A204.1 (cell line): ENCODE data around the gene HIBCH.
"Not testable (repeated sequence)": the region's sequence is repeated elsewhere in the genome, so short reads cannot be mapped to it uniquely, and the experiment has no call there.

Experiments
- FAIRE-seq: peaks from 2 replicates; lab custom pipeline; 2012; peaks lifted over from hg19 to GRCh38; lab: Jason Lieb, UNC

Gene HIBCH

GRCh38 chr2:190343089-190343535 is 23.5 kb upstream of the HIBCH start:
- FAIRE-seq = no peak

GRCh38 chr2:190342611-190343010 is 23.0 kb upstream of the HIBCH start:
- no peak for FAIRE-seq

- FAIRE-seq = no peak
Measured at GRCh38 chr2:190340369-190340768, 20.7 kb upstream of the HIBCH start.

- no peak for FAIRE-seq
Measured at GRCh38 chr2:190339394-190339793, 19.8 kb upstream of the HIBCH start.

- no peak for FAIRE-seq
Measured at GRCh38 chr2:190338453-190338852, 18.8 kb upstream of the HIBCH start.

GRCh38 chr2:190336420-190336819 is 16.8 kb upstream of the HIBCH start:
- no peak for FAIRE-seq

GRCh38 chr2:190335584-190335983 is 16.0 kb upstream of the HIBCH start:
- FAIRE-seq = not testable (repeated sequence)

- FAIRE-seq = no peak
Measured at GRCh38 chr2:190335225-190335559, 15.6 kb upstream of the HIBCH start.

- no peak for FAIRE-seq
Measured at GRCh38 chr2:190334479-190335224, 15.0 kb upstream of the HIBCH start.

GRCh38 chr2:190333928-190334327 is 14.3 kb upstream of the HIBCH start:
- no peak for FAIRE-seq

- no peak for FAIRE-seq
Measured at GRCh38 chr2:190333395-190333794, 13.8 kb upstream of the HIBCH start.

GRCh38 chr2:190328573-190329147 is 9.0 kb upstream of the HIBCH start:
- peak; percentile 56 for FAIRE-seq

- no peak for FAIRE-seq
Measured at GRCh38 chr2:190327867-190328572, 8.4 kb upstream of the HIBCH start.

- FAIRE-seq = no peak
Measured at GRCh38 chr2:190325588-190325987, 6.0 kb upstream of the HIBCH start.

GRCh38 chr2:190323406-190323805 is 3.8 kb upstream of the HIBCH start:
- FAIRE-seq = no peak

- FAIRE-seq = no peak
Measured at GRCh38 chr2:190320696-190321095, 1.1 kb upstream of the HIBCH start.

- no peak for FAIRE-seq
Measured at GRCh38 chr2:190318931-190319554, 583 bp downstream of the HIBCH start.

GRCh38 chr2:190318514-190318913 is 1.1 kb downstream of the HIBCH start:
- FAIRE-seq = no peak

- no peak for FAIRE-seq
Measured at GRCh38 chr2:190315273-190315672, 4.4 kb downstream of the HIBCH start.

- FAIRE-seq = no peak
Measured at GRCh38 chr2:190313880-190314279, 5.7 kb downstream of the HIBCH start.

- not testable (repeated sequence) for FAIRE-seq
Measured at GRCh38 chr2:190312635-190313025, 7.0 kb downstream of the HIBCH start.

GRCh38 chr2:190311893-190312634 is 7.6 kb downstream of the HIBCH start:
- no peak for FAIRE-seq
